NT2/D1 (cell line): ENCODE data around the gene EHD3.

Experiments
- SUZ12 ChIP-seq: IDR thresholded peaks from 2 replicates; pipeline ENCODE4 v1.6.1; 2011; ENCODE audit not compliant: insufficient read length, insufficient read depth; ENCODE audit errors: extremely low read depth
- YY1 ChIP-seq: IDR thresholded peaks from 2 replicates; pipeline ENCODE4 v1.6.1; 2011; ENCODE audit not compliant: insufficient read length, insufficient read depth
- ZNF274 ChIP-seq: IDR thresholded peaks from 2 replicates; pipeline ENCODE4 v1.6.1; 2011; ENCODE audit warnings: mild to moderate bottlenecking, low read depth, low read length

DNA sequence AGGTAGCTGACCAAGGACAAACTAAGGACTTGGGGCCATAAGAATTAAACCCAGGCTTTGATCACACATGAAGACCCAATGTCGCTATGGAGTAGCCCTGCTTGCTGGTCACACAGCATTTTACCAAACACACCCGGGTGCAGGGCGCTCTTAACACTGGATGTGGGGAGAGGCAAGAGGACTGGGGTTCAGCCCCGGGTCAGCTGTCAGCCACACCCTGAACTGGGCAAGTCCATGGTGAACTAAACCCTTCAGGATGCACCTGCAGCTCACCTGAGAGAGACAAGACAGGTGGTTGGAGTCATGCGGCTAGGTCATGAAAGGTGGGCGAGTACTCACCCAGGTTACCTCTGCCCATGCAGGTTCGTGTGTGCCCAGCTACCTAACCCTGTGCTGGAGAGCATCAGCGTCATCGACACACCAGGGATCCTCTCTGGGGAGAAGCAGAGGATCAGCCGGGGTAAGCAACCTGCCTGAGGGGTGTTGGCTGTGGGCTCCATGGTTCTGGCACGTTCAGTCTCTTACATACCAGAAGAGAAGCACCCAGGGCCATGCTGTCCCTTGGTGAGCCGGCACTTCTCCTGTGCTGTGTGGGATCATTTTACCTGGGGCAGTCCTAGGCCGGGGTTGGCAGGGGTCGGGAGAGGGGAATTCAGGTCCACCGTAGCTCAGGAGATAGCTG lies 15.2 kb downstream of the EHD3 start:
- TF ChIP-seq YY1 (no peak), ZNF274 (no peak), SUZ12 (no peak)
